ENCODE results near the gene CAB39.

CAB39 gene
- 157 to 349 reads per million in 2 donors for total RNA-seq

DNA sequence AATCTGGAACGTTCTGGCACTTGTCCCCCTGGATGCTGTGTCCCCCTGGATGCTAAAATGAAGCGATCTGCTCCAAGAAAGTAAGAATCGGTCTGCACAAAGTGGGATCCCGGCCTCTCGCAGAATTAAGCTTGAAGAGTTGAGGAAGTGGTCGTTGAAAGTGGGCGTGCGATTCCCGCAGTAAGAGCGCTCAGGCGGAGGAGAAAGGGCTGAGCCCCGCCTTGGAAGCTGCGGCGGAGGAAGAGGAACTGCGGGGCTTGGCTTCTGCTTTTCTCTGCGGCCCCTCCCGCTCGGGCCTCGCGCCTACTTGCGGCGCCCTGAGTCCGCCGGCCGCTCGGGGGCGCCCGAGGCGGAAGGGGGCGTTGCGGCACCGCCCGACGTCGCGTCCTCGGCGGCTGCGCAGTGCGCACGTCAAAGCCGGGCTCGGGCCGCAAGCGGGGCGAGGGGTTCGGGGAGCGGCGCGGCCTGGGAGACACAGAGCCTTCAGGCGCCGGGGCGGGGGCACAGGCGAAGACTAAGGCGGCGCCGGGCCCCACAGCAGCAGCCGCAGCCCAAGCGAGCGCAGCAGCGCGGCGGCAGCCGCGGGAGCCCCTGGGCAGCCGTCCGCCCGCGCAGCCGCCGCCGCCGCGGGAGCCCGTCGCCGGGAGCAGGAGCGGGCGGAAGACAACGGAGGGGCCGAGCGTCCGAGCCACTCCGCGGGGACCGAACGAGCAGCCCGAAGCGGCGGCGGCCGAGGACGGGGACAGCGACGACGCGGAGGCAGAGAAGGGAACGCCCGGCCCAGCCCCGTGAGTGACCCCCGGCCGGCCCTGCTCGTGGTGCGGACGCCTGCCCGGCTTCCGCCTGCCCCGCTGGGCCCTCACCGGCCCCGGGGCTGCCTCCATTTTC lies at the start of gene CAB39:
Gene CAB39, plus strand, starts transcription at position 400 of the 888 bp plus-strand sequence. CDS start 47,160 bp downstream, outside the sequence.
- peak; percentile 79 for DNase-seq

DNA sequence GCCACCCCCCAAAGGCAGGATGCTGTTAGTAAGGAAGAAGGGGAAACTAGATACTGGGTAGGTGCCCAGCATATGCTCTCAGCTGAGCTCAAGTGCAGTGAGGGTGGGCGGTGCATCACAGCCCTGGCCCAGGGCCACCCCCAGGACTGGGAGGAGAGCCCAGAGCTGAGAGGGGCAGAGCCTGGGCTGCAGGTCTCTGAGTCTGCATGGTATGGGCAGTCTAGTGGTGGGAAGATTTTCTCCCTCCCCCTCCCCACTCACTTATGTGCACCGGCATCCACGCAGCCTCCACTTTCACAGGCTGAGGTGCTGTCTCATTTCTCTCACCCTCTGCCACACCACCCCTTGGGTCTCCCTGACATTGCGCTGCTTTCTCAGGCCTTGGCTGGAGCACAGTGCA lies 48.5 kb upstream of the CAB39 start:
- no peak for DNase-seq

GRCh38 chr2:230664844-230665243 lies 47.8 kb upstream of the CAB39 start:
- no peak for DNase-seq

DNA sequence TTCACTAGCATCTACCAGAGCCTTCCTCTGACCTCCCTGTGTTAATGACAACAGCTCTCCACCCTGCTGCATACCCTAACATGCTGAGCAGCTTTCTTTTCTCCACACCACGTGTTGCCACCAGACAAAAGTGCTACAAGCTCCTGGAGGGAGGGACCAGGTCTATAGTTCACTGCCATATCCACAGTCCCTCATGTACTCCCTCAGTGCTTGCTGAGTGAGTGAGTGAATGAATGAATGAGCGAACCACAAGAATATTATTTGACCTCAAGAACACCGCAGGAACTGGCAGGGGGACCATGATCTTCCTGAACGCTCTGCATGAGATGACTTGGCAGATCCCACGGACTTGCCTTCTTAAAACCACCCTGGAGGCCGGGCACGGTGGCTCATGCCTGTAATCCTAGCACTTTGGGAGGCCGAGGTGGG lies 47.4 kb upstream of the CAB39 start:
- DNase-seq = no peak

DNA sequence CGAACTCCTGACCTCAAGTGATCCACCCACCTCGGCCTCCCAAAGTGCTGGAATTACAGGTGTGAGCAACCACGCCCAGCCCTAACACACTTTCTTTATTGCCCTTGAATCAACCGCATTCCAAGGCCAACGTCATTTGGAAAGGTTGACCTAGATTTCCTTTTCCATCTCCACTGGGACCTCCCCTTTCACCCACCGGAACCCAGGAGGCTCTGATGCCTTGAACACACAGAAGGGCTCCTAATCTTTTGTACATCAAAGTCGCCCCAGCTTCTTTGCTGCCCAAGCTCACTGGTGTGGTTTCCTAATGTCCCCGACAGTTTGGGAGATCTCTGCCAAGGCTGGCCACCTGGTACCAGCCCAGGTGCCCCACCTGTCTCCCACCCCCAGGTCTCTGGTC lies 46.2 kb upstream of the CAB39 start:
- DNase-seq = no peak

- no peak for DNase-seq
Measured at GRCh38 chr2:230666885-230667712, 45.5 kb upstream of the CAB39 start.

DNA sequence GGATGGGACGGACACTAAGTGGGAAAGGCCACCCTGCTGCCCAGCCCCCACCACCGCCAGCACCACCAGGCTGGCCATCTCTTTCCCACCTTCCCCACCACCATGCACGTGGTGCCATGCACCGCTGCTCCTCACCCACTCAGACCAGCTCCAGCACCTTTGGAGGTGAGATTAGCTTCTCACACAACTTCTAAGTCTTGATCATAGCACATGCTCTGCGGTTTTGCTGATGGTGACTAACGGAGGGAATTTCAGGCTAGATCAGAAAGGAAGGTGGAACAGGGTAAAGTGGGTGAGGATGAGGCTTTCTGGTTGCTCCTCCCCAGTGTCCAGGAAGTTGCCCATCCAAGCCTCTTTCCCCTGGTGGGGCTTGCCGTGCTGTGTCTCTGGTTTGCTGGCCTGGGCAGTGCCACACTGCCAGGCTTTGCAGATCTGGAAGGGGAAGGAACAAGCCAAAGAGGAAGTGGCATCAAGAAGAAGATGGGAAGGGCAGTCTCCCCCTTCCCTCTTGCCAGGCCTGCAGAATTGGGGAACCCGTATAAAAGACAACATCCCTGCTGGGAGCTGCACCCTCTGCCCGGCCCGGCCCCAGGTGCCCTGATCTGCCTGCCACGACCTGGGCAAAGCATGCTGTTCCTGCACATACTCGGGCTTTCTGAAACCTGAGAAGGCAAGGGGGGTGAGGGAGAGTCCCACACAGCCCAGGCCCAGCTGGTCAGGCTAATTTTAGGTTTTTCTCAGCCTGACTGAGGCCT lies 44.3 kb upstream of the CAB39 start:
- no peak for DNase-seq

DNA sequence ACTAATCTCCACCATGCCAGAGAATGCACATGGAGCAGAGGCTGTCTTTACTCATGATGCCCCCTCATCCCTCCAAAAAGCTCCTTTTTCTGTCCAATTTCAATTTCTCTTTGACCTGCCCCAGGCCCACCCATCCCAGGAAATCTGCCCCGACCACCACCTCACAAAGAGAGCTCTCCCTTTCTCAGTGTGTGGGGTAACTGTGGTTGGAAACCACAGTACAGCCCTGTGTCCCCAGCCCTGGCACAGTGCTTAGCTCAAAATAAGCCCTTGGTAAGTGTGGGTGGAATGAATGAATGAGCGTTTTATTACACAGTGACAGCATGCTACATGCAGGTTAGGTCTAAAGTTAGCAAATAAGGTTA lies 43.7 kb upstream of the CAB39 start:
- DNase-seq = no peak

DNA sequence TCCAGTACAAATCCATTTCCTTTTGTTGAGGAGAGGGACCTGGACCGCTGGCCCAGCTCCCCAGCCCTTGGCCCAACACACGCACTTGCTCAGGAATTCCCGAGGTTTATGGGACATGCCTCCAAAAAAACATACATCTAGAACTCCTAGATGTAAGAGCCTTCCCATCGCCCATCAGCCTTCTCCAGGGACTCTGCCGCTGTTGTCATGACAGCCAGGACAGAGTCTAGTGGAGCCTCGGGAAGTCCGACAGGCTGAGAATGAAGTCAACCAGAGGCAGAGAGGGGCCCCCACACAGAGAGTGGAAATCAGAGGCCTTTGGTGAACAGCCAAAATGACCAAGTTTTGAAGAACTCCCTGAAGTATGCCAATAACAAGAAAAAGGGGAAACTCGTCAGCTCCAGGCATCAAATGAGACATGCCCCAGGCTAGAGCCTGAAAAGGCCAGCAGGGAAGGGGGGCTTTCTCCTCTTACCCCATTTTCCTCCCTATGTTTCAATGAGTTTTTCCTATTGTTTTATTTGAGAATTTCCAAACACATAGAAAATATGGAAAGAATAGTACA lies 43.2 kb upstream of the CAB39 start:
- no peak for DNase-seq

DNA sequence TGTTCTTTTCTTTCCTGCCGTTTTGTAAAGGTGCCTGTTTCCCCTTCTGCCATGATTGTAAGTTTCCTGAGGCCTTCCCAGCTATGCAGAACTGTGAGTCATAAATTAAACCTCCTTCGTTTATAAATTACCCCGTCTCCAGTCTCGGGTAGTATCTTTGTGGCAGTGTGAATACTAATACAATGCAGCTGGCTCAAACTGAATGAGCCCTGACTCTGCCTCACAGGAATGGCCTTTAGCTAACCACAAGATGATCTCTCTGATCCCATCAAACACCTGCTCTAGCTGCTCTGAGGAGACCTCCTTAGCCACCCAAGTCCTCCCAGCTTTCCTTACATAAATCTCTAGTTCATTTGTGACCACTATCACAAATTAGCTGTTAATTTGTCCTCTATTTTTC lies 41.5 kb upstream of the CAB39 start:
- DNase-seq = no peak

- no peak for DNase-seq
Measured at GRCh38 chr2:230672836-230673235, 39.8 kb upstream of the CAB39 start.

DNA sequence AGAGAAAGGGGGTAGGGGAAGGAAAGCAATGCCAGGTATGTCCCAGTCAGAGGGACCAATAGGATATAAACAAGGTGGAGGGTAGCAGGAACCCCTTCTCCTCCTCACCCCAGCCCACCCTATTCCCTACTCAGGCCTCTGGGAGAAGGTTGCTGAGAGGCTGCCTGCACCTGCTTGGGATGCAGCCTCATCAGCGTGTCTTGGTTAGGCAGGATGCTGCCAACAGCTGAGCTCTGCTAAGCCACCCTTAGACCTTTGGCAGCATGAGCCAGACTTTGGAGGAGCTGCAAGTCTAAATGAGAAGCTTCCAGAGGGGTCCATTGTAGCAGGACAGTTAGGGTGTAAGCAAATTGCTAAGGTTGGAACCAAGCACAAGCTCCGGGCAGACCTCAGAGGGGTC lies 38.2 kb upstream of the CAB39 start:
- no peak for DNase-seq

DNA sequence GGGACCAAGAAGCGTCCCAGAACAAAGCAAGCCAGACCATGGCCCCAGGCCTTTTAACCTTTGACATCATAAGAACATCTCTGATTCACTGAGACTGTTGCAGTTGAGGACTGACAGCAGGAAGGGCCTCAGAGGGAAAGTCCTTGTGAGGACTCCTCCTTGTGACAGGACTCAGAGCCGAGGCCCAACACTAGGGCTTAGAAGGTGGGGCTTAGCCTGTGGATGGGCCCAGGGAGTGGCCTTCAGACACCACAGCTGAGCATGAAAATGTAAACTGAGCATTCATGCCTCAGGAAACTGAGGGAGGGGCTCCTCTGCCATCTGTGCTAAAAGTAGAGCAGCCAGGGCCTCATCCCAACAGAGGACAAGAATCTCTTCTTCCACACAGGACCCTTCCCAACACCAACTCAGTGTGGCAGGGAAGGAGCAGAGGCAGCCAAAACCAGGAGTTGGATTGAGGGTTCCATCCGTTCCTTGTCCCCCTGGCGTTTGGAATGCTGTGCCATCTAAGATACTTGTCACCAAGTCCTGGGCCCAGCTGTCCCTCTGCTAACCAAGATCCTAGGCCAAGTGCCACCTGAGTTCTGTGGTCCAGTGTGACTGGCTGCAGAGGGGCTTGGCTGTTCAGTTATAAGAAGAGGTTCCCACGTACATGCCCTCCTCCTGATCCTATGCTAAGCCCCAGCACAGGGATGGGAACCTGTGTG lies 37.5 kb upstream of the CAB39 start:
- DNase-seq = no peak

DNA sequence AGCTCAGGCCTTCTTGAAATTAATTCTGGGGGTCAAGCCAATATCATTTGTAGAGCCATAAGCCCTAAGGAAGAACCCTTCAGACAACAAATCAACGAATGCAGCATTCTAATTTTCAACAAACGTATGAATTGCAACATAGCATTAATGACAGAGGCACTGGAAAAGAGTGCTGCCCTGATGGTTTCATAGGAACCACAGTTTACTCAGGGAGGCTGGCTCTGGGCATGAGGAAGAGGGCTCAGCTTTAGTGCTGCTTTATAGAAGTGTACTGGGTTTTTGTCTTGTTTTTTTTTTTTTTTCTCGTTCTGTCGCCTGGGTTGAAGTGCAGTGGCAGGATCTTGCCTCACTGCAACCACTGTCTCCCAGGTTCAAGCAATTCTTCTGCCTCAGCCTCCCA lies 36.1 kb upstream of the CAB39 start:
- no peak for DNase-seq

DNA sequence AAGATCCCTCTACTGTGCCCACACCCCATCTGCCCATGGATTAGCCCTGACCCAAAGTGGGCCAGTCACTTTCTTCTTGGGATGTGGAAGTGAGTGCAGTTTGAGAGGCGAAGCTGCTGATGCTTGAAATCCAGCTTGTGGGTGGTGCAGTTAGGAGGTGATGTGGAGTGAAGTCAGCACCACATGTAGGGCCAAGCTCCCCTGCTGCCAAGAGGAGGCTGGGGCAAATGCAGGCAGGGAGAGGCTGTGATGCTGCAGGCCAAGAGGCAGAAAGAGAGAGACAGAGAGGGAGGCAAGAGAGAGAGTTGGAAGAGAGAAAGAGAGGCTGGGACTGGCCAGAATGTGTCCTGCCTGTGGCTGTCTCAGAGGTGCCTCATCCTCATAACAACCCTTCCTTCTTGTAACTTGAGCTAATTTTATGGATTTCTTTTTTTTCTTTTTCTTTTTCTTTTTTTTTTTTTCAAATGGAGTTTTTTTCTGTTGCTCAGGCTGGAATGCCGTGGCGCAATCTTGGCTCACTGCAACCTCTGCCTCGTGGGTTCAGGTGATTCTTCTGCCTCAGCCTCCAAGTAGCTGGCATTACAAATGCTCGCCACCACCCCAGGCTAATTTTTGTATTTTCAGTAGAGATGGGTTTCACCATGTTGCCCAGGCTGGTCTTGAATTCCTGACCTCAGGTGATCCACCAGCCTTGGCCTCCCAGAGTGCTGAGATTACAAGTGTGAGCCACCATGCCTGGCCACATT lies 35.3 kb upstream of the CAB39 start:
- no peak for DNase-seq

DNA sequence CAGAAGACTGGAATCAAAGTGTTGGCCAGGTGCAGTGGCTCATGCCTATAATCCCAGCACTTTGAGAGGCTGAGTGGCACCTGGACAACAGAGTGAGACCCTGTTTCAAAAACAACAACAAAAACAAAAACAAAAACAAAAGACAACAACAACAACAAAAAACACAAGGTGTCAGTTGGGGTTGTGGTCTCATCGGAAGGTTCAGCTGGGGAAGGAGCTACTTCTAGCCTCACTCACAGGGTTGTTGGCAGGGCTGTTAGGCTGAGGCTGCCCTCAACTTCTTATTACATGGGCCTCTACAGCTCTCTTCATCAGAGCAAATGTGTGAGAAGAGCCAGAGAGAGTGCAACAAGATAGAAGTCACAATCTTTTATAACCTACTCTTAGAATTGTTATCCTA lies 34.6 kb upstream of the CAB39 start:
- no peak for DNase-seq

- DNase-seq = no peak
Measured at GRCh38 chr2:230678451-230678850, 34.2 kb upstream of the CAB39 start.

- DNase-seq = no peak
Measured at GRCh38 chr2:230680463-230681170, 32.0 kb upstream of the CAB39 start.

GRCh38 chr2:230681171-230681545 lies 31.5 kb upstream of the CAB39 start:
- no peak for DNase-seq

DNA sequence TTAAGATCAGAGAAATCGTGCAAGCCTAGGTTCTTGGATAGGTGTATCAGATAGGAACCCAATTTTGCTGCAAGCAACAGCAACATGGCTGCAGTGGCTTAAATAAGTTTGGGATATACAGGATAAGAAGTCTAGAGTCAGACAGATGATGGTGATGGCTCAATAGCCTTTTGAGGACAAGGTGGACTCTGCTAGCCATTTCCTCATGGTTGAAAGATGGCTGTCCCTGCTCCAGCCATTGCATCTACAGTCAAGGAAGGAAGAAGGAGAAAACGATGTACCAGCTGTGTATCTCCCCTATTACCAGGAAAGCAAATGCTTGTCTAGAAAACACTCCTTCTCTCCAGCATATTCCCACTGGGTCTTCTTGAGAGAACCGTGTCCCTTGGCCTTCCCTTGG lies 30.1 kb upstream of the CAB39 start:
- no peak for DNase-seq
